HG03439 (cell line): ENCODE data around the gene STRBP.
"Not testable (repeated sequence)": the region's sequence is repeated elsewhere in the genome, so short reads cannot be mapped to it uniquely, and the experiment has no call there.

ENCODE experiments used
- ATAC-seq: cut with Tn5 transposase; IDR thresholded peaks from one replicate; pipeline ENCODE4 v1.9.1; 2021; ENCODE audit warnings: mild to moderate bottlenecking, moderate library complexity; ENCODE audit not compliant: unreplicated experiment

STRBP gene

GRCh38 chr9:123283455-123283854 is 15.1 kb upstream of the STRBP start:
- ATAC-seq, result no peak

- no peak for ATAC-seq
These were observed 14.6 kb upstream of the STRBP start for GRCh38 chr9:123283048-123283408.

- no peak for ATAC-seq
These were observed 14.1 kb upstream of the STRBP start for GRCh38 chr9:123282362-123283047.

GRCh38 chr9:123281659-123282350 is 13.4 kb upstream of the STRBP start:
- no peak for ATAC-seq

GRCh38 chr9:123278879-123279493 is 10.6 kb upstream of the STRBP start:
- not testable (repeated sequence) for ATAC-seq

GRCh38 chr9:123278361-123278760 is 10.0 kb upstream of the STRBP start:
- ATAC-seq, result no peak

- ATAC-seq, result no peak
These were observed 8.2 kb upstream of the STRBP start for GRCh38 chr9:123276551-123276950.

- ATAC-seq, result not testable (repeated sequence)
These were observed 2.7 kb upstream of the STRBP start for GRCh38 chr9:123271133-123271532.

- ATAC-seq, result no peak
These were observed 895 bp upstream of the STRBP start for GRCh38 chr9:123269281-123269680.

- ATAC-seq, result no peak
These were observed 254 bp downstream of the STRBP start for GRCh38 chr9:123268199-123268464.

- ATAC-seq, result no peak
These were observed 746 bp downstream of the STRBP start for GRCh38 chr9:123267481-123268198.

GRCh38 chr9:123266655-123267399 is 1.6 kb downstream of the STRBP start:
- no peak for ATAC-seq

- no peak for ATAC-seq
These were observed 2.6 kb downstream of the STRBP start for GRCh38 chr9:123265833-123266232.

GRCh38 chr9:123263227-123263626 is 5.2 kb downstream of the STRBP start:
- ATAC-seq, result no peak

- no peak for ATAC-seq
These were observed 6.0 kb downstream of the STRBP start for GRCh38 chr9:123262338-123262737.

- ATAC-seq, result no peak
These were observed 7.2 kb downstream of the STRBP start for GRCh38 chr9:123261006-123261677.

- no peak for ATAC-seq
These were observed 8.0 kb downstream of the STRBP start for GRCh38 chr9:123260340-123260739.

GRCh38 chr9:123257276-123257675 is 11.1 kb downstream of the STRBP start:
- ATAC-seq, result no peak

- no peak for ATAC-seq
These were observed 12.7 kb downstream of the STRBP start for GRCh38 chr9:123255718-123256117.

GRCh38 chr9:123253204-123253603 is 15.2 kb downstream of the STRBP start:
- no peak for ATAC-seq

- no peak for ATAC-seq
These were observed 16.6 kb downstream of the STRBP start for GRCh38 chr9:123251741-123252140.
